Astrocyte of the cerebellum (primary cell): ENCODE measurements around the gene CYP26B1.

Experiments
- DNase-seq: peaks from one replicate; pipeline ENCODE4 v3.0.0-alpha.2; 2011; ENCODE audit warnings: low read depth
- H3K4me3 ChIP-seq: 2 replicates; pipeline ENCODE4 v1.5.1; 2011; ENCODE audit warnings: mild to moderate bottlenecking, low read depth, low read length, moderate library complexity
- CTCF ChIP-seq: IDR thresholded peaks from 2 replicates; pipeline ENCODE4 v1.5.1; 2012; ENCODE audit warnings: low read length, low read depth, moderate library complexity, mild to moderate bottlenecking; ENCODE audit errors: missing control alignments
- in situ Hi-C: cut with HindIII; loops from 2 replicates; pipeline ENCODE4 v1.10.0; 2017; ENCODE audit warnings: low sequenced_read_pairs

CYP26B1 gene

GRCh38 chr2:72114693-72115051, 33.0 kb downstream of the CYP26B1 start:
- H3K4me3 ChIP-seq: no peak overlapping the region
- no peak for TF ChIP-seq CTCF
- in situ Hi-C loops: no loop called here
- no peak for DNase-seq

GRCh38 chr2:72113847-72114692, 33.6 kb downstream of the CYP26B1 start:
- DNase-seq: no peak
- TF ChIP-seq CTCF: no peak
- H3K4me3 ChIP-seq: no peak overlapping the region
- in situ Hi-C loops: no loop called here

GRCh38 chr2:72112981-72113846, 34.4 kb downstream of the CYP26B1 start:
- no peak for TF ChIP-seq CTCF
- DNase-seq: no peak
- H3K4me3 ChIP-seq: no peak overlapping the region
- in situ Hi-C loops: no loop called here

GRCh38 chr2:72112401-72112800, 35.3 kb downstream of the CYP26B1 start:
- TF ChIP-seq CTCF: no peak
- DNase-seq: peak; percentile 29
- in situ Hi-C loops: no loop called here
- no peak overlapping the region for H3K4me3 ChIP-seq

GRCh38 chr2:72111061-72111460, 36.6 kb downstream of the CYP26B1 start:
- in situ Hi-C loops: no loop called here
- H3K4me3 ChIP-seq: no peak overlapping the region
- DNase-seq: no peak

More at GRCh38 chr2:72111061-72111460, 36.6 kb downstream of the CYP26B1 start:
- TF ChIP-seq CTCF: no peak
